HUES48 (cell line): ENCODE data around the gene KAZN.
"Not testable (repeated sequence)": the region's sequence is repeated elsewhere in the genome, so short reads cannot be mapped to it uniquely, and the experiment has no call there.

ENCODE experiments used
- H3K27ac ChIP-seq: one replicate; pipeline ENCODE4 v1.7.0; 2013; ENCODE audit warnings: low read depth, low read length, inconsistent platforms
- H3K27me3 ChIP-seq: 2 replicates; pipeline ENCODE4 v1.6.1; 2013; ENCODE audit warnings: mild to moderate bottlenecking, low read length; ENCODE audit not compliant: control insufficient read depth, insufficient read depth
- H3K36me3 ChIP-seq: 2 replicates; pipeline ENCODE4 v1.6.1; 2013; ENCODE audit warnings: low read length; ENCODE audit not compliant: control insufficient read depth, insufficient read depth
- H3K4me1 ChIP-seq: 2 replicates; pipeline ENCODE4 v1.6.1; 2013; ENCODE audit warnings: mild to moderate bottlenecking, low read length; ENCODE audit not compliant: control insufficient read depth, insufficient read depth
- H3K4me3 ChIP-seq: 2 replicates; pipeline ENCODE4 v1.5.1; 2013; ENCODE audit warnings: mild to moderate bottlenecking, low read depth, low read length
- H3K9ac ChIP-seq: 2 replicates; pipeline ENCODE4 v1.6.1; 2013; ENCODE audit warnings: mild to moderate bottlenecking, low read depth, low read length, moderate library complexity
- H3K9me3 ChIP-seq: 2 replicates; pipeline ENCODE4 v1.6.1; 2013; ENCODE audit warnings: low read length; ENCODE audit not compliant: control insufficient read depth, insufficient read depth

Gene KAZN

GRCh38 chr1:14568716-14569355, 29.6 kb upstream of the KAZN start:
- H3K4me1 ChIP-seq = peaks cover 9% of the 10 kb centered on the region
- no peaks in the 10 kb centered on the region; the same call in 1 of the 2 replicates for H3K9me3 ChIP-seq
- H3K9ac ChIP-seq = no peak overlapping the region
- no peak overlapping the region for H3K4me3 ChIP-seq
- no peaks in the 10 kb centered on the region for H3K27me3 ChIP-seq
- no peaks in the 10 kb centered on the region for H3K36me3 ChIP-seq
- no peak overlapping the region for H3K27ac ChIP-seq

GRCh38 chr1:14570514-14570913, 28.0 kb upstream of the KAZN start:
- Histone ChIP-seq H3K27me3 (no peaks in the 10 kb centered on the region), H3K9ac (no peak overlapping the region), H3K36me3 (no peaks in the 10 kb centered on the region), H3K9me3 (no peaks in the 10 kb centered on the region; the same call in 1 of the 2 replicates), H3K27ac (no peak overlapping the region), H3K4me1 (peaks cover 9% of the 10 kb centered on the region), H3K4me3 (no peak overlapping the region)

- no peaks in the 10 kb centered on the region for H3K27me3 ChIP-seq
- H3K9ac ChIP-seq = no peak overlapping the region
- no peak overlapping the region for H3K4me3 ChIP-seq
- no peaks in the 10 kb centered on the region; the same call in 1 of the 2 replicates for H3K9me3 ChIP-seq
- no peaks in the 10 kb centered on the region for H3K36me3 ChIP-seq
- H3K27ac ChIP-seq = no peak overlapping the region
- peaks cover 9% of the 10 kb centered on the region for H3K4me1 ChIP-seq
These were observed 26.4 kb upstream of the KAZN start for GRCh38 chr1:14571810-14572767.

GRCh38 chr1:14572861-14573260, 25.6 kb upstream of the KAZN start:
- Histone ChIP-seq H3K9ac (no peak overlapping the region), H3K4me3 (no peak overlapping the region), H3K27ac (no peak overlapping the region), H3K4me1 (peaks cover 9% of the 10 kb centered on the region), H3K9me3 (no peaks in the 10 kb centered on the region; the same call in 1 of the 2 replicates), H3K36me3 (no peaks in the 10 kb centered on the region), H3K27me3 (no peaks in the 10 kb centered on the region; the same call in 1 of the 2 replicates)

GRCh38 chr1:14576155-14576554, 22.3 kb upstream of the KAZN start:
- Histone ChIP-seq H3K4me1 (peaks cover 9% of the 10 kb centered on the region), H3K27me3 (no peaks in the 10 kb centered on the region; the same call in 1 of the 2 replicates), H3K4me3 (no peak overlapping the region), H3K27ac (no peak overlapping the region), H3K9me3 (no peaks in the 10 kb centered on the region), H3K9ac (no peak overlapping the region), H3K36me3 (no peaks in the 10 kb centered on the region)

GRCh38 chr1:14577261-14577660, 21.2 kb upstream of the KAZN start:
- Histone ChIP-seq H3K9me3 (no peaks in the 10 kb centered on the region), H3K27me3 (no peaks in the 10 kb centered on the region; the same call in none of the 2 replicates), H3K27ac (no peak overlapping the region), H3K36me3 (no peaks in the 10 kb centered on the region), H3K9ac (no peak overlapping the region), H3K4me3 (no peak overlapping the region), H3K4me1 (peaks cover 3% of the 10 kb centered on the region; the same call in 1 of the 2 replicates)

GRCh38 chr1:14578156-14578555, 20.3 kb upstream of the KAZN start:
- H3K36me3 ChIP-seq = no peaks in the 10 kb centered on the region
- no peak overlapping the region for H3K27ac ChIP-seq
- H3K4me3 ChIP-seq = no peak overlapping the region
- no peak overlapping the region for H3K9ac ChIP-seq
- H3K27me3 ChIP-seq = peaks cover 3% of the 10 kb centered on the region
- H3K4me1 ChIP-seq = no peaks in the 10 kb centered on the region
- no peaks in the 10 kb centered on the region for H3K9me3 ChIP-seq

- H3K27me3 ChIP-seq, H3K36me3 ChIP-seq, H3K9me3 ChIP-seq, H3K9ac ChIP-seq, H3K4me1 ChIP-seq, H3K4me3 ChIP-seq, H3K27ac ChIP-seq: not testable (repeated sequence)
These were observed 18.2 kb upstream of the KAZN start for GRCh38 chr1:14580295-14580694.

GRCh38 chr1:14580986-14581385, 17.5 kb upstream of the KAZN start:
- Histone ChIP-seq H3K27me3 (peaks cover 6% of the 10 kb centered on the region), H3K27ac (no peak overlapping the region), H3K9me3 (no peaks in the 10 kb centered on the region), H3K4me3 (no peak overlapping the region), H3K36me3 (no peaks in the 10 kb centered on the region), H3K4me1 (no peaks in the 10 kb centered on the region), H3K9ac (no peak overlapping the region)

- no peaks in the 10 kb centered on the region for H3K36me3 ChIP-seq
- no peak overlapping the region for H3K9ac ChIP-seq
- H3K9me3 ChIP-seq = no peaks in the 10 kb centered on the region
- no peaks in the 10 kb centered on the region for H3K4me1 ChIP-seq
- H3K27ac ChIP-seq = no peak overlapping the region
- peaks cover 7% of the 10 kb centered on the region; the same call in 1 of the 2 replicates for H3K27me3 ChIP-seq
- H3K4me3 ChIP-seq = no peak overlapping the region
These were observed 14.7 kb upstream of the KAZN start for GRCh38 chr1:14583788-14584187.

- peaks cover 6% of the 10 kb centered on the region for H3K4me1 ChIP-seq
- H3K9me3 ChIP-seq = no peaks in the 10 kb centered on the region
- H3K36me3 ChIP-seq = no peaks in the 10 kb centered on the region
- no peak overlapping the region for H3K27ac ChIP-seq
- H3K9ac ChIP-seq = no peak overlapping the region
- no peak overlapping the region for H3K4me3 ChIP-seq
- peaks cover 13% of the 10 kb centered on the region; the same call in 1 of the 2 replicates for H3K27me3 ChIP-seq
These were observed 12.8 kb upstream of the KAZN start for GRCh38 chr1:14585728-14586127.
